K562 (cell line): ENCODE data around the gene NOTCH1. TPM values are rescaled to one million over a fixed set of nuclear protein-coding genes. Genes with fewer than 3 reads are reported as not detected.
A peak's percentile ranks its signal among the peaks of the same experiment; 100 is the strongest.

ENCODE experiments used
- ATAC-seq: fragments of 200-7000 bp; cut with Tn5 transposase; 3 replicates; pipeline ENCODE4 v1.9.1; 2020; ENCODE audit warnings: moderate library complexity
- BruUV-seq: library from RNA; stranded (reverse); fragments of 400-500 nt; replicated peaks from 2 replicates; lab custom pipeline; 2021; lab: Mats Ljungman, UMichigan
- CTCF ChIA-PET: fragments of 300-600 bp; formaldehyde crosslinking; extraction: SDS; loops from one replicate; lab custom pipeline; 2021; ENCODE audit warnings: low intra/inter-chr PET ratio; lab: Yijun Ruan, JAX
- POLR2A ChIA-PET: fragments of 300-600, 350-650 bp; sonication (Branson Sonifier 250); formaldehyde crosslinking; extraction: SDS; loops from one replicate; lab custom pipeline; 2021; ENCODE audit warnings: antibody characterized with exemption, inconsistent platforms; lab: Yijun Ruan, JAX
- DNase-seq, 4 experiments: peaks; one replicate each; pipeline versions ENCODE4 v3.0.0 to v3.0.0-alpha.2; 2011 to 2018; ENCODE audit warnings: low spot score in 3 of 4, mixed read lengths in 3 of 4; ENCODE audit errors: extremely low read depth in 1 of 4
- FAIRE-seq: peaks from 2 replicates; lab custom pipeline; 2011; peaks lifted over from hg19 to GRCh38; lab: Jason Lieb, UNC
- H2AFZ ChIP-seq: 2 replicates; pipeline ENCODE4 v1.6.0; 2011; ENCODE audit warnings: low read depth, low read length, control low read depth, inconsistent platforms
- H3K27ac ChIP-seq: fragments of 200-600 bp; 3 replicates; pipeline ENCODE4 v1.8.0; 2011; ENCODE audit warnings: low read depth, mild to moderate bottlenecking, control low read depth, inconsistent platforms, low read length, moderate library complexity, mixed read lengths; ENCODE audit errors: extremely low read depth
- H3K27me3 ChIP-seq, 2 experiments: fragments of 300-600 bp in 1 of 2; 2 replicates in 1 of 2; 3 replicates in 1 of 2; pipeline versions ENCODE4 v1.6.0 to v1.8.0; 2011; ENCODE audit warnings: inconsistent platforms in 2 of 2, low read length in 2 of 2, mild to moderate bottlenecking in 1 of 2, mixed read lengths in 1 of 2, moderate library complexity in 1 of 2; ENCODE audit not compliant: control insufficient read depth in 2 of 2, insufficient read depth in 2 of 2
- H3K36me3 ChIP-seq: fragments of 300-600 bp; 3 replicates; pipeline ENCODE4 v1.8.0; 2011; ENCODE audit warnings: mild to moderate bottlenecking, low read length, inconsistent platforms; ENCODE audit not compliant: control insufficient read depth, insufficient read depth
- H3K4me1 ChIP-seq, 2 experiments: fragments of 200-600 bp in 1 of 2; replicated peaks in 1 of 2; 2 replicates in 1 of 2; 3 replicates in 1 of 2; pipeline versions ENCODE4 v1.5.1 to v1.8.0; 2011; ENCODE audit warnings: inconsistent platforms in 2 of 2, low read length in 2 of 2, mild to moderate bottlenecking in 1 of 2, mixed read lengths in 1 of 2, moderate library complexity in 1 of 2; ENCODE audit not compliant: control insufficient read depth in 2 of 2, insufficient read depth in 2 of 2
- H3K4me2 ChIP-seq: 2 replicates; pipeline ENCODE4 v1.6.1; 2011; ENCODE audit warnings: low read length, control low read depth, inconsistent platforms, mixed read lengths; ENCODE audit not compliant: insufficient read depth
- H3K4me3 ChIP-seq: fragments of 200-600 bp; sonication (generic), shearing (Covaris generic); 2 replicates; pipeline ENCODE4 v1.5.1; 2016; ENCODE audit warnings: control low read depth, inconsistent platforms
- H3K79me2 ChIP-seq: fragments of 200-600 bp; 3 replicates; pipeline ENCODE4 v1.8.0; 2011; ENCODE audit warnings: low read length, inconsistent platforms; ENCODE audit not compliant: control insufficient read depth, insufficient read depth
- H3K9ac ChIP-seq, 2 experiments: 2 replicates each; pipeline versions ENCODE4 v1.6.0 to v1.6.1; 2011; ENCODE audit warnings: low read depth in 2 of 2, low read length in 2 of 2, control low read depth in 1 of 2, inconsistent platforms in 1 of 2, mild to moderate bottlenecking in 1 of 2, mixed read lengths in 1 of 2; ENCODE audit not compliant: insufficient read depth in 1 of 2
- H3K9me1 ChIP-seq: one replicate; pipeline ENCODE4 v1.6.0; 2011; ENCODE audit warnings: inconsistent platforms, mild to moderate bottlenecking, low read length, moderate library complexity; ENCODE audit not compliant: control insufficient read depth, insufficient read depth
- H3K9me3 ChIP-seq: replicated peaks from 2 replicates; pipeline ENCODE4 v1.5.1; 2011; ENCODE audit warnings: low read depth, low read length, inconsistent platforms; ENCODE audit not compliant: control insufficient read depth, insufficient read depth
- H4K20me1 ChIP-seq: replicated peaks from 2 replicates; pipeline ENCODE4 v1.6.1; 2011; ENCODE audit warnings: low read length, inconsistent platforms, mixed read lengths; ENCODE audit not compliant: control insufficient read depth, insufficient read depth
- BRD4 ChIP-seq: fragments of 200-600 bp; sonication (generic); IDR thresholded peaks from 2 replicates; pipeline ENCODE4 v1.6.1; 2017; ENCODE audit warnings: inconsistent platforms
- C11orf30 ChIP-seq: fragments of 450-650 bp; IDR thresholded peaks from 2 replicates; pipeline ENCODE4 v1.6.1; 2016; ENCODE audit warnings: low read depth, mild to moderate bottlenecking
- CCNT2 ChIP-seq: IDR thresholded peaks from 2 replicates; pipeline ENCODE4 v1.6.1; 2011; ENCODE audit warnings: borderline replicate concordance, low read depth, mild to moderate bottlenecking, moderate library complexity, mixed read lengths, low read length; ENCODE audit not compliant: insufficient read length; ENCODE audit errors: extremely low read depth
- ETV1 ChIP-seq: fragments of 450-650 bp; conservative IDR thresholded peaks from 2 replicates; pipeline ENCODE4 v1.6.1; 2016; ENCODE audit warnings: missing genetic modification characterization, control low read depth, low read depth, missing compliant biosample characterization
- MAFG ChIP-seq: fragments of 450-650 bp; conservative IDR thresholded peaks from 2 replicates; pipeline ENCODE4 v1.6.1; 2016; ENCODE audit warnings: missing genetic modification characterization, missing compliant biosample characterization
- MAFK ChIP-seq: IDR thresholded peaks from 2 replicates; pipeline ENCODE4 v1.6.1; 2011; ENCODE audit warnings: low read length, improper control_type of control experiment
- ZNF316 ChIP-seq: fragments of 450-650 bp; IDR thresholded peaks from 2 replicates; pipeline ENCODE4 v1.6.1; 2016
- WGBS: fragments of 100-300 bp; shearing (Covaris generic); methylation state at CpG from one replicate; pipeline ENCODE4 v1.1.6; 2016; ENCODE audit warnings: low coverage, mixed read lengths; ENCODE audit not compliant: insufficient coverage; ENCODE audit errors: missing lambda C conversion rate; 5-methylcytosine and 5-hydroxymethylcytosine counted together
- in situ Hi-C: fragments of 300-500 bp; cut with MboI; formaldehyde crosslinking; loops from 4 replicates; pipeline ENCODE4 v1.15.0; 2018; ENCODE audit warnings: inconsistent platforms, mixed read lengths
- intact Hi-C: fragments of 100-400 bp; cut with micrococcal nuclease; formaldehyde crosslinking; loops from 2 replicates; pipeline ENCODE4 v1.14.2; 2022
- polyA plus RNA-seq, 8 experiments: library from polyadenylated mRNA; depleted of rRNA in 4 of 8; stranded (reverse) in 5 of 8; unstranded in 3 of 8; fragments of >200 nt; fragmentation: Nextera tagmentation in 2 of 8; fragmentation: Illumina TruSeq in 1 of 8; extraction: Ambion mirVana in 2 of 8; extraction: Trizol in 1 of 8; gene quantifications; 2 replicates each; pipeline versions ENCODE4 v1.2.1 to v1.2.3, GENCODE V29; 2011 to 2014; ENCODE audit warnings: inconsistent platforms in 1 of 8, missing spikeins in 1 of 8
- total RNA-seq, 7 experiments: library from RNA; depleted of rRNA in 6 of 7; stranded (reverse); fragments of >200 nt in 6 of 7; fragmentation: Illumina TruSeq in 2 of 7; extraction: Trizol in 2 of 7; gene quantifications; 2 replicates each; pipeline versions ENCODE4 v1.2.1 to v1.2.3, GENCODE V29; 2011 to 2021; ENCODE audit warnings: low replicate concordance in 1 of 7

Gene NOTCH1
- total and polyA plus RNA-seq, 9 of the 15 experiments (the other 6 are each of a cell fraction or from before 2014, with no cell fraction given): 0.03 to 31.4 (median 2.3) TPM

DNA sequence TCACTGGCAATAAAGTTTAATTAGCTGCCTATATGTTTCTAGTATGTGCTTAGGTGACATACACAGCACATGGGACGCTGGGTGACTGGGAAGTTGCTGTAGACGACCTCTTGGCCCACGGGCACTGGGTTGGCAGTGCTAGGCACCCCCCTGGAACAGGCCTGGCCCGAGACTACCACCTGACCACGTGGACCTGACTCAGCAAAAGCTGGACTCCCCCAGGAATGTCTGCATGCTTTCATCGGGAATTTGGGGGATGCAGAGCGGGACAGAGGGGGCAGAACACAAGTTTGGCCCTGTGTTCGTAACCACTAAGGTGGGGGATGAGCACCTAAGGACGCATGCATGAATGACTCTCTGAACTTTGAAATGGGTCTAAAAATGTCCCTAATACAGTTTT, 89.6 kb downstream of the NOTCH1 start:
- FAIRE-seq (no peak), ATAC-seq (no peak), DNase-seq (no peak)
- H3K4me2 ChIP-seq: no peak overlapping the region
- ChIA-PET POLR2A (interaction anchor here (0.6 to 2.9 kb wide), 3 partner anchors 14 to 114 kb away, joined by 3 to 8 read pairs (median 5); no protein-coding TSS in a partner anchor), CTCF (no interaction called here)
- no peaks in the 10 kb centered on the region for H3K9me1 ChIP-seq
- H3K4me3 ChIP-seq: no peak overlapping the region
- H3K36me3 ChIP-seq: peaks cover 86% of the 10 kb centered on the region
- no TSS peak for BruUV-seq
- H3K27me3 ChIP-seq: no peaks in the 10 kb centered on the region
- H3K4me1 ChIP-seq: 0 out of 5 replicates have a peak, but pooled peaks cover 0 to 3% of the 10 kb centered on the region in 2 experiments
- H3K9me3 ChIP-seq: no peaks in the 10 kb centered on the region
- H2AFZ ChIP-seq: no peak overlapping the region
- no peak overlapping the region for H3K27ac ChIP-seq
- in situ Hi-C loops: no loop called here
- 81% methylated on average over 8 of the region's 9 CpGs for WGBS
- no peaks in the 10 kb centered on the region for H4K20me1 ChIP-seq
- no peak overlapping the region for H3K9ac ChIP-seq
- H3K79me2 ChIP-seq: no peaks in the 10 kb centered on the region
- peak; percentile 60 for TF ChIP-seq C11orf30
- TF ChIP-seq BRD4: no peak
- TF ChIP-seq ZNF316: peak; percentile 63; the same call in 1 of the 2 replicates
- TF ChIP-seq MAFG: 0 out of 2 replicates have a peak, but pooled peaks have one; percentile 15
- no peak for TF ChIP-seq ETV1 (tag)
- peak; percentile 44; the same call in 1 of the 2 replicates for TF ChIP-seq MAFK
- no peak for TF ChIP-seq CCNT2
- intact Hi-C loops: no loop called here
